ENCODE results near the gene CYP3A7. TPM values are rescaled to one million over a fixed set of nuclear protein-coding genes. Genes with fewer than 3 reads are reported as not detected.

CYP3A7 gene
- total RNA-seq, 1 donor = not detected

DNA sequence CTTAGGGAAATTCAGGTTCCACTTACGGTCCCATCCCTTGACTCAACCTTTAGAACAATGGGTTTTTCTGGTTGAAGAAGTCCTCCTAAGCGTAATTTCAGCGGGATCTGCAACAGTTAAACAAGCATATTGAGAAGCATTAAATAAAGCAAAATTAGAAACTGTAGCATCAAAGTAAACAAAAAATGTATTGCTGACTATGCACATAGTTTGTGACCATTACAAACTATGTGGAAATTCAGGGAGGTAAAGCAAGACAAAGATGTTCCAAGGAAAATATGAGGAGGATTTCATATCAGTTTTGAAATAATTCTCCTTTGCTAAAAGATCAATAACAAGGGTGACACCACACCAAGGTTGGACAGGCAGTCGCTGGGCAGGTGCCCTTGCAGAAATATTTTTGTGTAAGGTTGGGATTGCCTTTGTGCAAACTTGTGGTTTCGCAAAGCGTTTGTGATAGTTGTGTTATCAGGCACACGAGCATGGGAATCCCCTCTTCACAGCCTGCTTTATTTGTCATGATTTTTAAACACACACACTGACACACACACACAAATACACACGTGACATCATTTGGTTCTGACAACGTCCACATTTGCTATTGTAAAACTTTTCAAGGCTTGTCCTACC is 49.8 kb downstream of the CYP3A7 start:
- no peak for DNase-seq (ENCODE audit: low read depth)
- H3K4me3 ChIP-seq (ENCODE audit: low read depth, low read length) = no peak overlapping the region
- TF ChIP-seq CTCF (IDR thresholded peaks at IDR 0.05; ENCODE audit: insufficient read depth, low read depth, low read length) = no peak

GRCh38 chr7:99679400-99680191 is 55.4 kb downstream of the CYP3A7 start, which contains the start of gene CYP3A5:
Gene CYP3A5, minus strand, starts transcription at chr7:99679996. Its CDS starts 100 bp downstream, at chr7:99679896.
- DNase-seq (ENCODE audit: low read depth) = peak; percentile 36

GRCh38 chr7:99679032-99679399 is 56.0 kb downstream of the CYP3A7 start:
- no peak overlapping the region for H3K4me3 ChIP-seq (ENCODE audit: low read depth, low read length)
- peak; percentile 46 for DNase-seq (ENCODE audit: low read depth)
- no peak for TF ChIP-seq CTCF (IDR thresholded peaks at IDR 0.05; ENCODE audit: insufficient read depth, low read depth, low read length)

More at GRCh38 chr7:99679400-99680191, 55.4 kb downstream of the CYP3A7 start, which contains the start of gene CYP3A5:
- no peak within 1 kb of the TSS for H3K4me3 ChIP-seq (ENCODE audit: low read depth, low read length)
- TF ChIP-seq CTCF (IDR thresholded peaks at IDR 0.05; ENCODE audit: insufficient read depth, low read depth, low read length) = no peak

GRCh38 chr7:99677648-99678045 is 57.3 kb downstream of the CYP3A7 start:
- no peak overlapping the region for H3K4me3 ChIP-seq (ENCODE audit: low read depth, low read length)
- no peak for TF ChIP-seq CTCF (IDR thresholded peaks at IDR 0.05; ENCODE audit: insufficient read depth, low read depth, low read length)

DNA sequence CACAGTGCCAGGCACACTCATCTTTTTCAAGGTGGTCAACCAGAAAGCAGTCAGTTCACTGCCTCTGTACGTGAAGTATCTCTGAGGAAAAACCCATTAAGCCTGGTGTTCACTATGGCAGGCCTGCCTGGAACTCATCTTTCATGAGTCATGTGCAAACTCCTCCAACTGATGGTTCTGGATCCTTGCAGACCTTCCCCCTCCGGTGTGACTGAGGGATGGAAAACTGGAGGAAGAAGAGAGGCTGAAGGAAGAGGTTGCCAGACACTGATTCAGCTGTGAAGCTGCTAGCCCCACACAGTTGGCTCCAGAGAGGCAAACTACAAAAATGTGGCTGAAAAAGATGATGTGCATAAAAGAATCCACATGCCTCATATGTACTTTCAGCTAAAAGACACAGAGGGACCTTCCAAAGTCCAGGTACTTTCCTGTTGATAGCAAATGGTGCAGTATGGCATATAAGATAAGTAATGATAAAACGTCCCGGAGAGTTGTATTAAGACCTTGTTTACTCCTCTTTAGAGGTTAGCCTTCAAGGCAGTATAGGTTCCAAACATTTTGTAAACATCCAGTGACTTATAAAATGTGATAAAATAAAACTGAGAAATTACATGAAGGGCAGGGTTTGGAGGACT is 57.9 kb downstream of the CYP3A7 start:
- no peak overlapping the region for H3K4me3 ChIP-seq (ENCODE audit: low read depth, low read length)
- TF ChIP-seq CTCF (IDR thresholded peaks at IDR 0.05; ENCODE audit: insufficient read depth, low read depth, low read length) = no peak
- DNase-seq (ENCODE audit: low read depth) = no peak

More at GRCh38 chr7:99677648-99678045, 57.3 kb downstream of the CYP3A7 start:
- no peak for DNase-seq (ENCODE audit: low read depth)

- H3K4me3 ChIP-seq (ENCODE audit: low read depth, low read length) = no peak overlapping the region
- no peak for TF ChIP-seq CTCF (IDR thresholded peaks at IDR 0.05; ENCODE audit: insufficient read depth, low read depth, low read length)
- DNase-seq (ENCODE audit: low read depth) = no peak
Measured at GRCh38 chr7:99674995-99675742, 59.8 kb downstream of the CYP3A7 start.

Measured in fibroblast of villous mesenchyme (primary cell).